ES-I3 (cell line): ENCODE data around the gene DCUN1D4.
"Not testable (repeated sequence)": the region's sequence is repeated elsewhere in the genome, so short reads cannot be mapped to it uniquely, and the experiment has no call there.

ENCODE experiments used
- H3K36me3 ChIP-seq: 2 replicates; pipeline ENCODE4 v1.6.1; 2013; ENCODE audit warnings: mild to moderate bottlenecking, low read length, control low read depth, moderate library complexity; ENCODE audit not compliant: insufficient read depth
- H3K4me1 ChIP-seq: 2 replicates; pipeline ENCODE4 v1.6.1; 2013; ENCODE audit warnings: mild to moderate bottlenecking, control low read depth, low read length; ENCODE audit not compliant: insufficient read depth
- H3K9ac ChIP-seq: 2 replicates; pipeline ENCODE4 v1.6.1; 2013; ENCODE audit warnings: low read depth, mild to moderate bottlenecking, low read length, moderate library complexity
- H3K9me3 ChIP-seq: 2 replicates; pipeline ENCODE4 v1.6.1; 2013; ENCODE audit warnings: mild to moderate bottlenecking, low read length, moderate library complexity; ENCODE audit not compliant: control insufficient read depth, insufficient read depth

Gene DCUN1D4

GRCh38 chr4:51866835-51867234 lies 23.9 kb downstream of the DCUN1D4 start:
- peaks cover 7% of the 10 kb centered on the region for H3K36me3 ChIP-seq
- H3K9ac ChIP-seq = no peak overlapping the region
- H3K9me3 ChIP-seq = no peaks in the 10 kb centered on the region
- peaks cover 3% of the 10 kb centered on the region for H3K4me1 ChIP-seq

- Histone ChIP-seq H3K4me1 (no peaks in the 10 kb centered on the region), H3K36me3 (peaks cover 9% of the 10 kb centered on the region), H3K9ac (no peak overlapping the region), H3K9me3 (no peaks in the 10 kb centered on the region)
These were observed 24.9 kb downstream of the DCUN1D4 start for GRCh38 chr4:51867689-51868448.

- no peak overlapping the region for H3K9ac ChIP-seq
- H3K36me3 ChIP-seq = peaks cover 12% of the 10 kb centered on the region
- H3K4me1 ChIP-seq = no peaks in the 10 kb centered on the region
- H3K9me3 ChIP-seq = no peaks in the 10 kb centered on the region
These were observed 25.5 kb downstream of the DCUN1D4 start for GRCh38 chr4:51868449-51868847.

- Histone ChIP-seq H3K36me3 (peaks cover 9% of the 10 kb centered on the region), H3K4me1 (no peaks in the 10 kb centered on the region), H3K9ac (no peak overlapping the region), H3K9me3 (no peaks in the 10 kb centered on the region)
These were observed 27.7 kb downstream of the DCUN1D4 start for GRCh38 chr4:51870441-51871188.

GRCh38 chr4:51872283-51872997 lies 29.5 kb downstream of the DCUN1D4 start:
- Histone ChIP-seq H3K36me3 (peaks cover 9% of the 10 kb centered on the region), H3K9ac (no peak overlapping the region), H3K9me3 (no peaks in the 10 kb centered on the region), H3K4me1 (no peaks in the 10 kb centered on the region)

- H3K9me3 ChIP-seq = no peaks in the 10 kb centered on the region
- H3K36me3 ChIP-seq = peaks cover 9% of the 10 kb centered on the region
- no peak overlapping the region for H3K9ac ChIP-seq
- no peaks in the 10 kb centered on the region for H3K4me1 ChIP-seq
These were observed 31.6 kb downstream of the DCUN1D4 start for GRCh38 chr4:51874551-51874950.

- Histone ChIP-seq H3K9ac (no peak overlapping the region), H3K4me1 (no peaks in the 10 kb centered on the region), H3K36me3 (peaks cover under 1% of the 10 kb centered on the region; the same call in 1 of the 2 replicates), H3K9me3 (no peaks in the 10 kb centered on the region)
These were observed 35.5 kb downstream of the DCUN1D4 start for GRCh38 chr4:51878431-51878830.

- Histone ChIP-seq H3K9ac (no peak overlapping the region), H3K36me3 (no peaks in the 10 kb centered on the region; the same call in 1 of the 2 replicates), H3K4me1 (peaks cover 6% of the 10 kb centered on the region), H3K9me3 (no peaks in the 10 kb centered on the region)
These were observed 37.3 kb downstream of the DCUN1D4 start for GRCh38 chr4:51880016-51880915.

- Histone ChIP-seq H3K9ac (no peak overlapping the region), H3K9me3 (no peaks in the 10 kb centered on the region), H3K4me1 (peaks cover 6% of the 10 kb centered on the region), H3K36me3 (peaks cover 8% of the 10 kb centered on the region)
These were observed 41.1 kb downstream of the DCUN1D4 start for GRCh38 chr4:51884055-51884454.

- Histone ChIP-seq H3K36me3 (peaks cover 8% of the 10 kb centered on the region), H3K9ac (no peak overlapping the region)
These were observed 41.7 kb downstream of the DCUN1D4 start for GRCh38 chr4:51884606-51885005.

GRCh38 chr4:51885363-51885762 lies 42.4 kb downstream of the DCUN1D4 start:
- H3K36me3 ChIP-seq = peaks cover 8% of the 10 kb centered on the region
- peaks cover 6% of the 10 kb centered on the region for H3K4me1 ChIP-seq
- no peak overlapping the region for H3K9ac ChIP-seq
- no peaks in the 10 kb centered on the region for H3K9me3 ChIP-seq

More at GRCh38 chr4:51884606-51885005, 41.7 kb downstream of the DCUN1D4 start:
- no peaks in the 10 kb centered on the region for H3K9me3 ChIP-seq
- H3K4me1 ChIP-seq = peaks cover 6% of the 10 kb centered on the region

GRCh38 chr4:51890760-51891159 lies 47.8 kb downstream of the DCUN1D4 start:
- no peaks in the 10 kb centered on the region for H3K9me3 ChIP-seq
- H3K4me1 ChIP-seq = 0 out of 2 replicates have a peak, but pooled peaks cover 3% of the 10 kb centered on the region
- H3K9ac ChIP-seq = no peak overlapping the region
- peaks cover 8% of the 10 kb centered on the region for H3K36me3 ChIP-seq

- not testable (repeated sequence) for H3K9ac ChIP-seq, H3K4me1 ChIP-seq, H3K36me3 ChIP-seq, H3K9me3 ChIP-seq
These were observed 50.4 kb downstream of the DCUN1D4 start for GRCh38 chr4:51893402-51893801.
